ENCODE measurements around the gene IDH1.

DNA sequence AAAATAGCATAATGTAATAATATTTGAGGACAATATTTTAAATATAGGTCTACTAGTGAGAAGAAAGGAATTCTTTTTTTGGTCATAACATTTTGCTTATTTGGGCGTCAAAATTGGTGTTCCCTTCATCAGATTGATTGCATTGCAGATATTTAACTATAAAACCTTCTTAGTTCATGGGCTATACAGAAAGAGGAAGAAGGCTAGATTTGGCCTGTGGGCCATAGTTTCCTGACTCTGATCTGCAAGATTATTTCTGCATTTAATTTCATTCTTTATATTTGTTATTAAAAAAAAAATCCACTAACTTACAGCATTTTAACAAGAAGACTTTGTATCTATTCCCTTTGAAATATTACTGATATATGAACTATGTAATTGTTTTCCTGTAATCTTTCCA lies 43.1 kb upstream of the IDH1 start:
- TF ChIP-seq, protein P1, sequence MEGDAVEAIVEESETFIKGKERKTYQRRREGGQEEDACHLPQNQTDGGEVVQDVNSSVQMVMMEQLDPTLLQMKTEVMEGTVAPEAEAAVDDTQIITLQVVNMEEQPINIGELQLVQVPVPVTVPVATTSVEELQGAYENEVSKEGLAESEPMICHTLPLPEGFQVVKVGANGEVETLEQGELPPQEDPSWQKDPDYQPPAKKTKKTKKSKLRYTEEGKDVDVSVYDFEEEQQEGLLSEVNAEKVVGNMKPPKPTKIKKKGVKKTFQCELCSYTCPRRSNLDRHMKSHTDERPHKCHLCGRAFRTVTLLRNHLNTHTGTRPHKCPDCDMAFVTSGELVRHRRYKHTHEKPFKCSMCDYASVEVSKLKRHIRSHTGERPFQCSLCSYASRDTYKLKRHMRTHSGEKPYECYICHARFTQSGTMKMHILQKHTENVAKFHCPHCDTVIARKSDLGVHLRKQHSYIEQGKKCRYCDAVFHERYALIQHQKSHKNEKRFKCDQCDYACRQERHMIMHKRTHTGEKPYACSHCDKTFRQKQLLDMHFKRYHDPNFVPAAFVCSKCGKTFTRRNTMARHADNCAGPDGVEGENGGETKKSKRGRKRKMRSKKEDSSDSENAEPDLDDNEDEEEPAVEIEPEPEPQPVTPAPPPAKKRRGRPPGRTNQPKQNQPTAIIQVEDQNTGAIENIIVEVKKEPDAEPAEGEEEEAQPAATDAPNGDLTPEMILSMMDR (IDR thresholded peaks at IDR 0.05), result no peak
- no peak for TF ChIP-seq POLR2A (IDR thresholded peaks at IDR 0.05)

Measured in thyroid gland (tissue), 4 donors.